ENCODE measurements around the gene SIDT1. TPM values are rescaled to one million over a fixed set of nuclear protein-coding genes. Genes with fewer than 3 reads are reported as not detected.

SIDT1 gene
- total RNA-seq, 2 experiments from 2014 or later, result 11.3 TPM

- ChIA-PET CTCF (interaction anchor here (0.7 to 2.1 kb wide), 3 partner anchors 31 to 53 kb away, joined by 3 to 8 read pairs (median 4); no protein-coding TSS in a partner anchor), POLR2A (interaction anchor here (1.2 kb wide), 1 partner anchor 13 kb away, joined by 4 read pairs; no protein-coding TSS in a partner anchor)
- DNase-seq, result no peak
- peak overlapping the region; percentile 41 for H3K27ac Mint-ChIP-seq
- intact Hi-C loops (cut with micrococcal nuclease), result loop anchor here (5.0 kb wide), 1 partner anchor 34 kb away; no protein-coding TSS in a partner anchor
- H3K27me3 Mint-ChIP-seq, result no peaks in the 10 kb centered on the region
- H3K4me3 Mint-ChIP-seq, result peak overlapping the region; percentile 51
- peaks cover 32% of the 10 kb centered on the region for H3K4me1 Mint-ChIP-seq (ENCODE audit: low read depth)
- peaks cover 12% of the 10 kb centered on the region for H3K36me3 Mint-ChIP-seq
- H3K9me3 Mint-ChIP-seq, result peaks cover 6% of the 10 kb centered on the region
These were observed 14.1 kb downstream of the SIDT1 start for GRCh38 chr3:113546414-113546893.

- Mint-ChIP-seq H3K4me3 (no peak overlapping the region), H3K9me3 (no peaks in the 10 kb centered on the region), H3K4me1 (ENCODE audit: low read depth) (peaks cover 29% of the 10 kb centered on the region), H3K36me3 (peaks cover 4% of the 10 kb centered on the region), H3K27ac (no peak overlapping the region), H3K27me3 (no peaks in the 10 kb centered on the region)
- ChIA-PET POLR2A (no interaction called here), CTCF (interaction anchor here (1.5 kb wide), 1 partner anchor 29 kb away, joined by 4 read pairs; no protein-coding TSS in a partner anchor)
- no peak for DNase-seq
- intact Hi-C loops (cut with micrococcal nuclease), result loop anchor here (5.0 kb wide), 1 partner anchor 36 kb away; no protein-coding TSS in a partner anchor
These were observed 16.1 kb downstream of the SIDT1 start for GRCh38 chr3:113548501-113548900.

- no peaks in the 10 kb centered on the region for H3K9me3 Mint-ChIP-seq
- H3K4me3 Mint-ChIP-seq, result no peak overlapping the region
- no peaks in the 10 kb centered on the region for H3K27me3 Mint-ChIP-seq
- ChIA-PET CTCF (interaction anchor here (1.1 to 1.7 kb wide), 3 partner anchors 26 to 56 kb away, joined by 3 to 10 read pairs (median 3); no protein-coding TSS in a partner anchor), POLR2A (no interaction called here)
- intact Hi-C loops (cut with micrococcal nuclease), result no loop called here
- H3K4me1 Mint-ChIP-seq (ENCODE audit: low read depth), result peaks cover 15% of the 10 kb centered on the region
- no peak overlapping the region for H3K27ac Mint-ChIP-seq
- no peak for DNase-seq
- peaks cover 2% of the 10 kb centered on the region for H3K36me3 Mint-ChIP-seq
These were observed 19.5 kb downstream of the SIDT1 start for GRCh38 chr3:113551820-113552219.

GRCh38 chr3:113552851-113553250 is 20.5 kb downstream of the SIDT1 start:
- Mint-ChIP-seq H3K9me3 (no peaks in the 10 kb centered on the region), H3K27me3 (no peaks in the 10 kb centered on the region), H3K36me3 (peaks cover 2% of the 10 kb centered on the region), H3K4me1 (ENCODE audit: low read depth) (peaks cover 19% of the 10 kb centered on the region), H3K4me3 (no peak overlapping the region), H3K27ac (no peak overlapping the region)
- intact Hi-C loops (cut with micrococcal nuclease), result loop anchor here (1.0 kb wide), 1 partner anchor 58 kb away; no protein-coding TSS in a partner anchor
- peak; percentile 26 for DNase-seq
- POLR2A ChIA-PET, result no interaction called here
- CTCF ChIA-PET, result interaction anchor here (0.6 to 2.4 kb wide), 7 partner anchors 10 to 258 kb away, joined by 3 to 12 read pairs (median 6); no protein-coding TSS in a partner anchor

GRCh38 chr3:113555138-113555537 is 22.8 kb downstream of the SIDT1 start:
- Mint-ChIP-seq H3K9me3 (no peaks in the 10 kb centered on the region), H3K4me1 (ENCODE audit: low read depth) (peaks cover 14% of the 10 kb centered on the region), H3K36me3 (peaks cover 2% of the 10 kb centered on the region), H3K27me3 (no peaks in the 10 kb centered on the region), H3K4me3 (no peak overlapping the region), H3K27ac (no peak overlapping the region)
- intact Hi-C loops (cut with micrococcal nuclease), result no loop called here
- ChIA-PET POLR2A (no interaction called here), CTCF (interaction anchor here (2.8 kb wide), 1 partner anchor 23 kb away, joined by 11 read pairs; no protein-coding TSS in a partner anchor)
- no peak for DNase-seq

- Mint-ChIP-seq H3K4me1 (ENCODE audit: low read depth) (peaks cover 27% of the 10 kb centered on the region), H3K27me3 (no peaks in the 10 kb centered on the region), H3K9me3 (no peaks in the 10 kb centered on the region), H3K27ac (no peak overlapping the region), H3K36me3 (peaks cover 2% of the 10 kb centered on the region), H3K4me3 (no peak overlapping the region)
- intact Hi-C loops (cut with micrococcal nuclease), result no loop called here
- CTCF ChIA-PET, result interaction anchor here (0.6 to 2.8 kb wide), 4 partner anchors 8 to 138 kb away, joined by 3 to 11 read pairs (median 6); no protein-coding TSS in a partner anchor
- POLR2A ChIA-PET, result no interaction called here
- no peak for DNase-seq
These were observed 24.1 kb downstream of the SIDT1 start for GRCh38 chr3:113556316-113556945.

- Mint-ChIP-seq H3K27ac (no peak overlapping the region), H3K27me3 (no peaks in the 10 kb centered on the region), H3K4me1 (ENCODE audit: low read depth) (peaks cover 31% of the 10 kb centered on the region), H3K9me3 (no peaks in the 10 kb centered on the region), H3K4me3 (no peak overlapping the region), H3K36me3 (peaks cover 2% of the 10 kb centered on the region)
- no peak for DNase-seq
- intact Hi-C loops (cut with micrococcal nuclease), result no loop called here
- POLR2A ChIA-PET, result no interaction called here
- CTCF ChIA-PET, result interaction anchor here (0.6 to 2.8 kb wide), 3 partner anchors 21 to 137 kb away, joined by 3 to 11 read pairs (median 10); no protein-coding TSS in a partner anchor
These were observed 24.6 kb downstream of the SIDT1 start for GRCh38 chr3:113556946-113557335.

- intact Hi-C loops (cut with micrococcal nuclease), result no loop called here
- Mint-ChIP-seq H3K36me3 (peaks cover 2% of the 10 kb centered on the region), H3K4me3 (no peak overlapping the region), H3K27ac (no peak overlapping the region), H3K9me3 (no peaks in the 10 kb centered on the region), H3K27me3 (no peaks in the 10 kb centered on the region), H3K4me1 (ENCODE audit: low read depth) (peaks cover 33% of the 10 kb centered on the region)
- POLR2A ChIA-PET, result interaction anchor here (0.7 kb wide), 1 partner anchor 43 kb away, joined by 3 read pairs; the partner anchor contains the start of gene SPICE1
- no peak for DNase-seq
- CTCF ChIA-PET, result interaction anchor here (2.3 to 2.8 kb wide), 2 partner anchors 20 to 64 kb away, joined by 10 to 11 read pairs; no protein-coding TSS in a partner anchor
These were observed 25.0 kb downstream of the SIDT1 start for GRCh38 chr3:113557374-113557773.

- Mint-ChIP-seq H3K27ac (no peak overlapping the region), H3K4me1 (ENCODE audit: low read depth) (peaks cover 33% of the 10 kb centered on the region), H3K9me3 (no peaks in the 10 kb centered on the region), H3K27me3 (no peaks in the 10 kb centered on the region), H3K4me3 (no peak overlapping the region), H3K36me3 (no peaks in the 10 kb centered on the region)
- CTCF ChIA-PET, result interaction anchor here (3.0 kb wide), 1 partner anchor 19 kb away, joined by 14 read pairs; no protein-coding TSS in a partner anchor
- no peak for DNase-seq
- POLR2A ChIA-PET, result no interaction called here
- intact Hi-C loops (cut with micrococcal nuclease), result no loop called here
These were observed 26.7 kb downstream of the SIDT1 start for GRCh38 chr3:113559009-113559408.

GRCh38 chr3:113560271-113560670 is 27.9 kb downstream of the SIDT1 start:
- ChIA-PET CTCF (interaction anchor here (1.0 to 3.0 kb wide), 2 partner anchors 18 to 66 kb away, joined by 3 to 14 read pairs; no protein-coding TSS in a partner anchor), POLR2A (interaction anchor here (1.5 kb wide), 1 partner anchor 17 kb away, joined by 4 read pairs; no protein-coding TSS in a partner anchor)
- DNase-seq, result no peak
- Mint-ChIP-seq H3K4me1 (ENCODE audit: low read depth) (peaks cover 33% of the 10 kb centered on the region), H3K9me3 (no peaks in the 10 kb centered on the region), H3K27ac (no peak overlapping the region), H3K27me3 (no peaks in the 10 kb centered on the region), H3K36me3 (no peaks in the 10 kb centered on the region), H3K4me3 (no peak overlapping the region)
- intact Hi-C loops (cut with micrococcal nuclease), result no loop called here

GRCh38 chr3:113560831-113561623 is 28.7 kb downstream of the SIDT1 start:
- intact Hi-C loops (cut with micrococcal nuclease), result no loop called here
- Mint-ChIP-seq H3K9me3 (no peaks in the 10 kb centered on the region), H3K27me3 (no peaks in the 10 kb centered on the region), H3K4me3 (no peak overlapping the region), H3K36me3 (no peaks in the 10 kb centered on the region), H3K4me1 (ENCODE audit: low read depth) (peaks cover 33% of the 10 kb centered on the region), H3K27ac (no peak overlapping the region)
- CTCF ChIA-PET, result interaction anchor here (3.0 kb wide), 1 partner anchor 17 kb away, joined by 14 read pairs; no protein-coding TSS in a partner anchor
- POLR2A ChIA-PET, result interaction anchor here (1.5 kb wide), 1 partner anchor 16 kb away, joined by 4 read pairs; no protein-coding TSS in a partner anchor
- DNase-seq, result no peak

- CTCF ChIA-PET, result no interaction called here
- intact Hi-C loops (cut with micrococcal nuclease), result no loop called here
These were observed 33.2 kb downstream of the SIDT1 start for GRCh38 chr3:113565555-113565954.

More at GRCh38 chr3:113565555-113565954, 33.2 kb downstream of the SIDT1 start:
- POLR2A ChIA-PET, result no interaction called here
- no peaks in the 10 kb centered on the region for H3K27me3 Mint-ChIP-seq
- no peaks in the 10 kb centered on the region for H3K36me3 Mint-ChIP-seq
- H3K9me3 Mint-ChIP-seq, result no peaks in the 10 kb centered on the region
- H3K4me1 Mint-ChIP-seq (ENCODE audit: low read depth), result peaks cover 15% of the 10 kb centered on the region
- H3K4me3 Mint-ChIP-seq, result no peak overlapping the region
- DNase-seq, result no peak
- no peak overlapping the region for H3K27ac Mint-ChIP-seq

All from activated CD4-positive, alpha-beta memory T cell treated with anti-CD3 and anti-CD28 coated beads for 36 hours (primary cell).